Coronary artery (tissue), 2 donors: ENCODE measurements around the gene SLC22A4.

Experiments
- DNase-seq: peaks from one replicate; pipeline ENCODE4 v3.0.0-alpha.2; 2017; ENCODE audit warnings: low spot score
- H3K27ac ChIP-seq, 2 donors: fragments of 200-600 bp; sonication (generic); one replicate each; pipeline ENCODE4 v1.5.1; 2016 to 2019
- H3K4me3 ChIP-seq: fragments of 200-600 bp; sonication (generic); 2 replicates; pipeline ENCODE4 v1.5.1; 2016; ENCODE audit warnings: mild to moderate bottlenecking, moderate library complexity
- TF ChIP-seq, protein P1 (sequence below): fragments of 200-600 bp; sonication (generic); IDR thresholded peaks from one replicate; pipeline ENCODE4 v1.5.1; 2019; ENCODE audit warnings: antibody characterized with exemption

Gene SLC22A4

DNA sequence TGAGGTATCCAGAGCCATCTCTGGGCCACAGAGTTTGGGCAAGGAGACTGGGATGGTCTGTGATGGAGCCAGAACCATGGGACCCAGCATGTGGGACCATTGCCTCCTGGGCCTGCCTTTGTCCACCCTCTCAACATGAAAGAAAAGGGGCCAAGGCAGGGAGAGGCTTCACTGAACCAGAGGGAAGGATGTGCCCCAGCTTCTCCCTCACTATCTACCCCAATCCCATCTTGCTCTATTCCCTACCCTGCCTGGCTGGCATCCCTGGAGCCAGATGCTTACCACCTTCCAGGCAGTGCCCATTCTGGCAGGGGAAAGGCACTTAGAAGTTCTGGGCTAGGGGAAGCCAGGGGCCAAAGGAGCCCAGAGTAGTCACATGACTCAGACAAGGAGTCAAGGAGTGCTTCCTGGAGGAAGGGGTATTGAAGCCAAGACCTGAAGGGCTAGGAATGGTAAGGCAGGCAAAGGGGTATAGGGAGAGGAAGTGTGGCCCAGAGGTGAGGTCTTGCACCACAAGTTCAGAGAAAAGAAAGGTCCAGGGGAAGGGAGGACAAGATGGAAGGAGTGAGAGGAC lies 26.9 kb upstream of the SLC22A4 start:
- Histone ChIP-seq H3K4me3 (no peak overlapping the region), H3K27ac (peak overlapping the region in 1 of 2 donors; percentile 94)
- no peak for DNase-seq
- TF ChIP-seq, protein P1, sequence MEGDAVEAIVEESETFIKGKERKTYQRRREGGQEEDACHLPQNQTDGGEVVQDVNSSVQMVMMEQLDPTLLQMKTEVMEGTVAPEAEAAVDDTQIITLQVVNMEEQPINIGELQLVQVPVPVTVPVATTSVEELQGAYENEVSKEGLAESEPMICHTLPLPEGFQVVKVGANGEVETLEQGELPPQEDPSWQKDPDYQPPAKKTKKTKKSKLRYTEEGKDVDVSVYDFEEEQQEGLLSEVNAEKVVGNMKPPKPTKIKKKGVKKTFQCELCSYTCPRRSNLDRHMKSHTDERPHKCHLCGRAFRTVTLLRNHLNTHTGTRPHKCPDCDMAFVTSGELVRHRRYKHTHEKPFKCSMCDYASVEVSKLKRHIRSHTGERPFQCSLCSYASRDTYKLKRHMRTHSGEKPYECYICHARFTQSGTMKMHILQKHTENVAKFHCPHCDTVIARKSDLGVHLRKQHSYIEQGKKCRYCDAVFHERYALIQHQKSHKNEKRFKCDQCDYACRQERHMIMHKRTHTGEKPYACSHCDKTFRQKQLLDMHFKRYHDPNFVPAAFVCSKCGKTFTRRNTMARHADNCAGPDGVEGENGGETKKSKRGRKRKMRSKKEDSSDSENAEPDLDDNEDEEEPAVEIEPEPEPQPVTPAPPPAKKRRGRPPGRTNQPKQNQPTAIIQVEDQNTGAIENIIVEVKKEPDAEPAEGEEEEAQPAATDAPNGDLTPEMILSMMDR: no peak

DNA sequence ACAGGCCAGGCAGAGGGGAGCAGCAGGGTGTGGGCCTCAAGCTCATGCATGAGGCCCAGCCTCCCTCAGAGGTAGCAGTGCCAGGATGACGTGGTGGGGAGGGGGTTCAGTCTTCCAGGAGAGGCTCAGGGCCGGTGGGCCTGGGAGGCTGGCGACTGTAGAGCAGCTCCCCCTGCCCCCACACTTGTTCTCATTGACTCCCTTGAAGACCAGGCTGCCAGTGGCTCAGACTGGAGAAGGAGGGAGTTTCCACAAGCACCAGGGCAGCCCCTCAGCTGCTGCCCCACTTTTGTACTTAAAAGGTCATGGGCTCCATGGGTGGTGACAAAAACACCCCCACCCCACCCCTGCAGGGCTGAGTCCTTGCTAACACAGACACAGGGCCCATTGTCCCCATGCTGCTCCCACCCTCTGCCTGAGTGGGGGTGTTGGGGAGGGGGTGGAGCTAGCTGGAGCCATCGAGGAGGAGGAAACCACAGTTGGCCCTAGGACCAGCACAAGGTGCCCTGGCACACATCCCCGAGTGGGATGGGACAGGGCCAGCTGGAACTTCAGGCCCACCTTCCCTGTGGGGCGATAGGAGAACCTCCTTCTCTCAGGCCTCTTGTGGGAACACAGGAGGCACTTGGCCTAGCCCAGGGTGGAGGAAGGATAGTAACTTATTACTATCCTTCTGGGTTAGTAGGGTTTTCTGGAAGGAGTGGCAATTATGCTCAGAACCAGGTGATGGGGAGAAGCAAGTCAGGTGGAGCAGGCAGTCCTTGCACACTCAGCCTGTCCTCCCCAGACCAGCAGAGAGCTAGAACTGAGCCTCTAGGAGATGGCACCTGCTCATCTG lies 26.0 kb upstream of the SLC22A4 start:
- Histone ChIP-seq H3K27ac (peak overlapping the region in 1 of 2 donors; percentile 94), H3K4me3 (no peak overlapping the region)
- DNase-seq: no peak
- TF ChIP-seq, protein P1: no peak

- DNase-seq: peak; percentile 75
- Histone ChIP-seq H3K27ac (peak overlapping the region in 1 of 2 donors; percentile 94), H3K4me3 (no peak overlapping the region)
- TF ChIP-seq, protein P1: no peak
Measured at GRCh38 chr5:132268769-132269551, 25.2 kb upstream of the SLC22A4 start.

DNA sequence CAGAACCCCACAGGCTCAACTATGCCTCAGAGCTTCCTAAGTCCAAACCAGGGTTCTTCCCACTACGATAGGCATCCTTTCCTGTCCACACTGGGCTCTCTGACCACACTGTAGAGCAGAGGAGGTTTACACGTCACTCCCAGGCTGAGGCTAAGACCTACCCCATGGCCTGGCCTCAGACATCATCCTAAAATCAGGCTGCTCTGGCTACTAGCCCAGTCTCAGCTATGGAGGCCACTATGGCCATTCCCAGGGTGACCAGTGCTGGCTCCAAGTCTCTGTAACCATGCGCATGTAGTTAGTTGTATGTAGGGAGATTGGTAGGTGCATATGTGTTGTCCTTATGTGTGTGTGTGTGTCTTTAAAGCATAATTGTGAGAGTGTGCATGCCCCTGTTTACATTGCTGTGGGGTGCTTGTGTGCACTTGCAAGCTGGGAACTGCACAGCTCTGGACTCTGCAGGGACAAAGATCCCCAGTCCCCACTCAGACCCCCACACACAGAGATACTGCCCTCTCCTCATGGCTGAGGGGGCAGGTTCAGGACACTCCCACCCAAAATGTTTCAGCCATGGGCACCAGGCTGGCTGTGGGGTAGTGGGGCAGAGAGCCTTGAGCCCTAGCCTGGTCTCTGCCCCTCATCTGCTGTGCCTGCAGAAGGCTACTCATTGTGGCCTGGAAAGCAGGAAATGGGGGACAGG lies 24.4 kb upstream of the SLC22A4 start:
- H3K4me3 ChIP-seq: no peak overlapping the region
- no peak for DNase-seq
- H3K27ac ChIP-seq: peak overlapping the region in 1 of 2 donors; percentile 94
- TF ChIP-seq, protein P1: no peak

- Histone ChIP-seq H3K27ac (no peak overlapping the region), H3K4me3 (no peak overlapping the region)
- DNase-seq: no peak
- TF ChIP-seq, protein P1: no peak
Measured at GRCh38 chr5:132270335-132270665, 23.9 kb upstream of the SLC22A4 start.

GRCh38 chr5:132270706-132271105 lies 23.5 kb upstream of the SLC22A4 start:
- H3K4me3 ChIP-seq: no peak overlapping the region
- no peak for DNase-seq
- H3K27ac ChIP-seq: peak overlapping the region in 1 of 2 donors; percentile 31
- TF ChIP-seq, protein P1: no peak
